NCI-H128 (cell line): ENCODE measurements around the gene NIT2.
A peak's percentile ranks its signal among the peaks of the same experiment; 100 is the strongest.

Experiments used
- DNase-seq: peaks from one replicate; lab custom pipeline; 2025; ENCODE audit not compliant: unreplicated experiment; lab: John Stamatoyannopoulos, UW

The NIT2 gene

DNA sequence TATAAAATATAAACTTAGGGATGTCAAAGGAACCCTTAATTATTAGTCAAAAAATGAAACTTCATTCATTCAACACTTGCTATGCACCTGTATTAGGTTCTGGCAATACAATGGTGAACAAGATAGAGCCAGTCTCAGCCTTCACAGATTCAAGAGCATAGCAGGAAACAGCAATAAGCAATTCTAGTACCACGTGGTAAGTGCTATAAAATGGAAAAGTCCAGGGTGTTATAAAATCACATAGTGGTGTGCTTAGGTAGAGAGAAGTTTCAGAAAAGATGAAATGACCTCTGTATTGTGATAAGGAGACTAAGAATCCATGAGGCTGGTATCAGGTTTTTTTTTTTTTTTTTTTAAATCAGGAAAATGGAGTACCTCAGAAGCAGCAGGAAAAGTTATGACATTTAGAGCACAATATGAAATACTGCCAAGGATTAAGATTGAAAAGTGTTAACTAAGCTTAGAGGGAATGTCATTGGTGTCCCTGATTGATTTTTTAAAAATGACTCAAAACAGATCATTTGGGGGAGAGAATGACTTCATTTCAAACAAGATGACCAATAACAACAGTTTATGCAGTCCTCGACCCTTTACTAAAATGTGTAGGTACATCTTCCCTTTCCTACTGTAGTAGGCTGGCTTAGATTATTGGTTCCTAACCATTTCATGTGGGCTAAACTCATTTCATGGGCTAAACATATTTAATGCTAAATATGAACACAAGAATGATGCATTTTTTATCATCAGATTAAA is 61.3 kb downstream of the NIT2 start:
- DNase-seq = no peak

DNA sequence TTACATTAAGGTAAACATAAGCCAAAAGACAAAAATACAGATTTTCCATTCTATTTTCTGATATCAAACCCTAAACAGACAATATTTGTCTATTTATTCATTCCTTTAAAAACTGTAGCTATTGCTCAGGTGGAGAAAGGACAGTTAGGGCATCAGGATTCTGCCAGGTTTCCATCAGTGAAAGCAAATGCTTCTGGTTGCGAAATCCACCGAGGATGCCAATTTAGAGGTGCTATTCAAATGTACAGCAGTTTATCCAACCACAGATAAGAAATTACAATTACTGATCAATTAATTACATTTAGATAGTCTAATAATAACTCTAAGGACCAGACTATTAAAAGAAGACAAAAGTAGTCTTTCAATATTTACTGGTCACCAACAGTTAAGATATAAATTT is 62.4 kb downstream of the NIT2 start:
- DNase-seq = no peak

DNA sequence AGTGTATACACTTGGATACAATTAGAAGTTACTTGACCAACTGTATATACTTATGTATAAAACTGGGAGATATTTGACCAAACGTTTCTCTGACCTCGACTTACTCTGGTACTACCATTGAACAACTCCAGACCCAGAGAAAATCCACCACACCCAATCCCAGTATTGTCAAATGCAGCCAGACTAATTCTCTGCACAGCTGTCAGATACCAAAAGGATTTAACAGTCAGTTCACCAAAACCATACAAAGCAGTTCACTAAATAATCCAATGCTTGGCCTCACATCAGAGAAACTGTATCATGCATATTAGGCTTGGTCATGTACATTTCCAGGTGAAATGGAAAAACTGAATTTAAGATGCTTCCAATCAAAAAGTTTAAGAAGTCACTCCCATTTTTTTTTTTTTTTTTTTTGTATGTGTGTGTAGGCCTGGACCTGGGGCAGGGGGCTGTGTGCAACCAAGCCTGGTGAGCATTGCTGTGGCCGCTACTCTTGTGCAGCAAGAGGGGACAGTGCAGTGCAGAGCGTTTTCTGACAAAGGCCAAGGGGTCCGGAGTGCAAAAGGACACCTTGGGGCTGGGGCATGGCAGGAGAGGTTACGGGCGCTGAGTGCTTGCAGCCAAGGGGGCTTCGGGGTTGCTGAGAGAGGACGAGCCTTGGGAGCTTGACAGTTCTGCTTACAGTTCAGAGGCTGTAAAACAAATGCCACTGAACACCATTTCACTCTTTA is 64.9 kb downstream of the NIT2 start:
- no peak for DNase-seq

DNA sequence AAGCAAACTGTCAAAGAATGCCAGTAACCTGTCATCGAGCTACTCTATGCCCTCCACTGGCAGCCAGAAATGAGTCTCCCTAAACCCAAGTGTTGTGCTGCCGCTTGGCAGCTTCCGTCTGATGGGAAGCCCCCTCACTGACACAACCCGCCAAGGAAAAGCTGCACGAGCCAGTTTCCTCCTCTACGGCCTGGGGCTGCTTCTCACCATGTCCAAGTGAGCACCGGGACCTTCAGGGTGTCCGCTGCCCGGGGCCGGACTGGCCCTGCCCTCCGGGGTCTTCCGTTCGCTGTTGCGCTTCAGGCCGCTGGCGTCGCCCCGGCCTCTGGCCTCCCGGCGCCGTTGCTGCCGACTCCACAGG is 65.8 kb downstream of the NIT2 start:
- DNase-seq = no peak

DNA sequence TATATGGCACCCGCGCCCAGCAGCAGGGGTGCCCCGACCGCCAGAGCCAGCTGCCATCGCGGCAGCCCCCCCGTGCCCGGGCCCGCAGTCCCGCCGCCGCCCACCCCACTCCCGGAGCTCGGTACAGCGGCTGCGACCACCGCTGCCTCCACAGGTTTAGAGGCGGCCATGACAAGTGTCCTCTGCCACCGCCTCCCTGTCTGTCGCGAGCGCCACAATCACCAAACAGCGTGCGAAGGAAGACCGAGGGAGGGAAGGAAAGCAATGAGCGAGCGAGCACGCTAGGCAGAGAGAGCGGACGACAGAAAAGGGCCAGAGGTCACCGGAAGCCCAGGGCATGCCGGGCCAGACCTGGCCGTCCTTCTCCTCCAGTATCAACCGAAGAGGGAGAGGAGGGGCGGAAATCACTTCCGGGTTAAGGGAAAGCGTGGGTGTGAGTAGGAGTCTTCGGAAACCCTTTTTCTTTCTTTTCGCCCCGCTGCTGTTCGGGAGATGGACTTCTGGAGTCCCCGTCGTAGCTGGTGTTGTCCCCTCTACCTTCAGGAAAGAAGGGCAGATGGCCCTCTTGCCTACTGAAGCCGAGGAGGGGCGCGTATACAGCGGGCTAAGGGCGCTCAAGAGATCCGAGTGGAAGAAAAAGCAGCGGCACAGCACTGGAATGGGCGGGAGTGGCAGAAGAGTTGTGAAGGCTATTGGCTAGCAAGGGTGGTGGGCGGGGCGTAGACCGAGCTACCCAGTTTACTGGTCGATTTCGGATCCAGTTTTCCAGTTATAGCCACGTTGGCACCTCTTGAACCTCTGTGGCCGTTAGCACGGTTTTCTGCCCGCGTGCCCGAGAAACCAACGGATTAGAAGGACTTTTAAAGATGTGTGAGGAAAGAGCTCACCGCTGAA is 66.5 kb downstream of the NIT2 start, which contains the start of the genes LNP1 and TOMM70:
Gene LNP1, plus strand, starts transcription at position 760 of the 894 bp plus-strand sequence. CDS start 28,191 bp downstream, outside the sequence.
Gene TOMM70, minus strand, starts transcription at position 310 of the 894 bp plus-strand sequence. Its CDS starts 140 bp downstream, at position 170.
- peak; percentile 96 for DNase-seq

DNA sequence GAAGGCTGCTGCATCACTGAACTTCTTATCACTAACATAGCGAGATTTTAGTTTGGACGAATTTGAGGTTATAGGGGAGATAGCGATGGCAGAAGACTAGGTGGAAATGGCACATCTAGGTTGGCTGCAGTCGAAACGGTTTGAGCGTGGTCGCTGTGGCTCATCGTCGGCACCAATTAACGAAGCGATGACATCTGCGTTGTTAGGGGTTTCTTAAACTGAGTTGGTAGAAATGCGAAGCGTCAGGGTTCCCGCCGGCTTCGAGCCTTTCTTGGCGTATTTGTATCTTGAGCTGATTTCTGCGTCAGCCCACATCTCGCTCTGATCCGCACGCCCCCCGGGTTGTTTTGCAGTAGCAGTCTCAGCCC is 67.1 kb downstream of the NIT2 start:
- DNase-seq = peak; percentile 71

DNA sequence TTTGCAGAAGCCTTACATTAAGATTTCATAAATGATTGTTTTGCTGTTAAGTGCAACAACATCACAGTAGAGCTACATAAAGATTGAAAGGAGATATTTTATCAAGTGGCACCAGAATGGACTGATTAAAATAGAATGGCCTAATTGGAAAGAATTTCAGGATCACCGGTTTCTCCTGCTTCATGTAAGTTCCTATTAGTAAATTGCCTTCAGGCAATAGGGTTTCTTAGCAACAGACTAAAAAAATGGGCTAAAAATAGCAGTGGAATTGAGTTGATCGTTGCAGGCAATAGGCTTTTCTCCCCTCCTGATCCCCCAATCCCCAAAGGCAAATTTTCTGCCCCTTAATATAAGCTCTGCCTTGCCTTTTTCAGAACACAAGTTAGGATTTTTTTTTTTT is 67.7 kb downstream of the NIT2 start:
- DNase-seq = no peak

DNA sequence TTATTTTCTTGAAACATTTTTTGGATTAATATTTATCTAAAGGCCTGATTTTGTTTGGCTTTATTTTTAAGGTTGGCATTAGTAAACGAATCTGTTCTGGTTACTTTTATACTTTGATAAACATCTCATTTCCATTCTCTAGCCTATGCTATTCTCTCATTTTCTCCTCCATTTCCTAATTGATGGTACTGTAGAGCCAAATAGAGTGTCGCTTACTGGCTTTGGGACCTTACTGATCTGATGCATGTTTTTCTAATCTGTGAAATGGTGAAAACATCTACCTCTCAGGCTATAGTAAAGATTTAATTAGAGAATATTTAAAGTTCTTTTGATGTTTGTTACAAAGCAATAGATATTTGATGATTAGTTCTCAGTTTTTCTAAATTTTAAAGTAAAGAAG is 68.3 kb downstream of the NIT2 start:
- DNase-seq = no peak

DNA sequence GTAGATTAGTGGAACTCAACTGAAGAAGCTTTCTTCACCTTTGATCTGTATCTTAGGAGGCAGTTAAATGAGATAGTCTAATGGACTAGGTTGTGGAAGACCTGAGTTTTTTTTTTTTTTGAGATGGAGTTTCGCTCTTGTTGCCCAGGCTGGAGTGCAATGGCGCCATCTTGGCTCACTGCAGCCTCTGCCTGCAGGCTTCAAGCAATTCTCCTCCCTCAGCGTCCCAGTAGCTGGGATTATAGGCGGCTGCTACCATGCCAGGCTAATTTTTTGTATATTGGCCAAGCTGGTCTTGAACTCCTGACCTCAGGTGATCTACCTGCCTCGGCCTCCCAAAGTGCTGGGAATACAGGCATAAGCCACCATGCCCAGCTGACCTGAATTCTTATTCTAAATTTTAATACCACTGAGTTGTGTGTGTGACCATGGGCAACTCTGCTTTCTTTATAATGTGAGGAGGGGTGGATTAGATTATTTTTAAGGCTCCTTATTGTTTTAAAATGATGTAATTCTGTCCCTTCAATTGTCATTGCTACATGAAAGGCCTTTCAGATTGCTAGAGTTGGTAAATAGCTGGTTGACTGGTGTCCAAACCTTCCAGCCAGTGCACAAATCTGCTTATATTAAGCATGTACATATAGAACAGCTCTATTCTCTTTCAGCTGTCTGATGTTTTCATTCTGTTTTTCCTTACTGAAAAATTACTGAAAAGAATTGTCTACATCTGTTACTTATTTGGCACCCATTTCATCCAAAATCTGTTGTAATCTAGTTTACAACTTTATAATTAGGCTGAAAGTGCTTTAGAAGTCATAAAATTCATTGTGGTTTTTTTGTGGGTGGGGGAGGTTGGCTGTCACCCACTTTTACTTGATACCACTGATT is 69.0 kb downstream of the NIT2 start:
- DNase-seq = no peak

DNA sequence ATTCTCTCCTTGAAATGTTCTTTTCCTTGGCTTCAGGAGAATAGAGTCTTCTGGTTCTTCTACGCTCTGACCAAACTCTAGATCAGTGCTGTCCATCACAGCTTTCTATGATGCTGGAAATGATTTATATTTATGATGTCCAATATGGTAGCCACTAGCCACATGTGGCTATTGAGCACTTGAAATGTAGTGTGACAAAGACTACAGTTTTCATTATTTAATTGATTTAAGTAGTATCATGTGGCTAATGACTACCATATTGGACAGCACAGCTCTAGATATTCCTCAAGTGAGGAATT is 69.6 kb downstream of the NIT2 start:
- DNase-seq = no peak

DNA sequence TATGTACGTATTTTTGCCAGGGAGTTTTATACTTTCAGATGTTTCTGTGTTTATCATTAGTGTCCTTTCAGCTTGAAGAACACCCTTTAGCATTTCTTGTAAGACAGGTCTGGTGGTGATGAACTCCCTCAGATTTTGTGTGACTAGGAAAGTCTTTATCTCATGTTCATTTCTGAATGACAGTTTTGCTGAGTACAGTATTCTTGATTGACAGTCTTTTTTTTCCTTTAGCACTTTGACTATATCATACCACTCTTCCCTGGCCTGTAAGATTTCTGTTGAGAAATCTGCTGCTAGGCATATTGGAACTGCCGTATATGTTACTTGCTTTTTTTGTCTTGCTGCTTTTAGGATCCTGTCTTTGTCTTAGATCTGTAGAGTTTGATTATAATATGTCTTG is 72.6 kb downstream of the NIT2 start:
- DNase-seq = no peak

DNA sequence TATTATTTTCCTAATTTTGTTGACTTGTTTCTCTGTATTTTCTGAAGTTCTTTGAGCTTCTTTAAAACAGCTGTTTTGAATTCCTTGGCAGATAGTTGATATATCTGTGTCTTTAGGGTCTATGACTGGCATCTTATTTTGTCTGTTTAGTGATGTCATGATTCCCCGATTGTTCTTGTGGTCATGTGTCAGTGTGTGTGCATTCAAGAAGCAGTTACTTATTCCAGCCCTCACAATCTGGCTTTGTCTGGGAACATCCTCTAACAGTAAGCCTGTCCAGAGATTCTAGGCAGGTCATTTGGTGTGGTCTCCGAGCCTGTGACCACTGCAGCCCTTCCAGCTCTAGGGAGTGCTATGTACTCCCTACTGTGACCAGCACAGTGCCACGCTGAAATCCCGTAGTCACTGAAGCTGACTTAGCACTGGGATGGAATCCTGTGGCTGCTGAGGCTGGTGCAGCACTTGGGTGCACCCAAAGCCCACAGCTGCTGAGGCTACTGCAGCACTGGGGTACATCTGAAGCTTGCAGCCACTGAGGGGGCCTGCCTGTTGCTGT is 73.5 kb downstream of the NIT2 start:
- no peak for DNase-seq
